A673 (cell line): ENCODE results near the gene CDHR3. TPM values are rescaled to one million over a fixed set of nuclear protein-coding genes. Genes with fewer than 3 reads are reported as not detected.
A peak's percentile ranks its signal among the peaks of the same experiment; 100 is the strongest.

Source experiments
- BruUV-seq: library from RNA; stranded (reverse); fragments of 400-500 nt; replicated peaks from 2 replicates; lab custom pipeline; 2021; lab: Mats Ljungman, UMichigan
- CTCF ChIA-PET: fragments of 300-600 bp; sonication (Branson Sonifier 250); formaldehyde crosslinking; loops from one replicate; lab custom pipeline; 2022; ENCODE audit warnings: antibody characterized with exemption; lab: Charles Lee
- POLR2A ChIA-PET: fragments of 300-600 bp; sonication (Branson Sonifier 250); formaldehyde crosslinking; loops from one replicate; lab custom pipeline; 2022; ENCODE audit warnings: antibody characterized with exemption; ENCODE audit not compliant: low non-redundant PET; lab: Charles Lee
- DNase-seq: peaks from one replicate; pipeline ENCODE4 v3.0.0-alpha.2; 2015; ENCODE audit warnings: low spot score
- H3K27ac ChIP-seq: fragments of 200-600 bp; sonication (generic); 2 replicates; pipeline ENCODE4 v1.5.1; 2016; ENCODE audit warnings: mixed run types, low read depth, mild to moderate bottlenecking, mixed read lengths, antibody characterized with exemption, low read length; ENCODE audit not compliant: poor library complexity, severe bottlenecking
- H3K27me3 ChIP-seq: fragments of 200-600 bp; sonication (generic); replicated peaks from 2 replicates; pipeline ENCODE4 v1.6.1; 2017; ENCODE audit warnings: mixed run types, low read depth, mild to moderate bottlenecking, mixed read lengths, antibody characterized with exemption, low read length; ENCODE audit not compliant: insufficient read depth, poor library complexity
- H3K36me3 ChIP-seq: fragments of 200-600 bp; sonication (generic); 2 replicates; pipeline ENCODE4 v1.6.1; 2016; ENCODE audit warnings: mixed run types, mild to moderate bottlenecking, mixed read lengths, antibody characterized with exemption, low read length; ENCODE audit not compliant: insufficient read depth, poor library complexity, severe bottlenecking
- H3K4me1 ChIP-seq: fragments of 200-600 bp; sonication (generic); 2 replicates; pipeline ENCODE4 v1.6.1; 2017; ENCODE audit warnings: mixed run types, mild to moderate bottlenecking, mixed read lengths, antibody characterized with exemption, low read length; ENCODE audit not compliant: insufficient read depth, poor library complexity, severe bottlenecking
- H3K4me3 ChIP-seq: fragments of 200-600 bp; sonication (generic); 2 replicates; pipeline ENCODE4 v1.5.1; 2016; ENCODE audit warnings: low read depth, mixed run types, mild to moderate bottlenecking, mixed read lengths, low read length; ENCODE audit not compliant: poor library complexity, severe bottlenecking
- H3K9me3 ChIP-seq: fragments of 200-600 bp; sonication (generic); 2 replicates; pipeline ENCODE4 v1.6.1; 2016; ENCODE audit warnings: mixed run types, low read depth, mild to moderate bottlenecking, mixed read lengths, antibody characterized with exemption, low read length; ENCODE audit not compliant: poor library complexity, severe bottlenecking
- CTCF ChIP-seq: fragments of 300-800, 200-600 bp; sonication (generic); conservative IDR thresholded peaks from 2 replicates; pipeline ENCODE4 v1.5.1; 2017; ENCODE audit warnings: low read depth, mild to moderate bottlenecking, antibody characterized with exemption, low read length, moderate library complexity, mixed read lengths
- EZH2 ChIP-seq: fragments of 200-600 bp; sonication (generic); IDR thresholded peaks from 2 replicates; pipeline ENCODE4 v1.6.1; 2017; ENCODE audit warnings: borderline replicate concordance, low read depth, mild to moderate bottlenecking, mixed read lengths, antibody characterized with exemption, low read length; ENCODE audit not compliant: poor library complexity, severe bottlenecking
- intact Hi-C: fragments of 100-400 bp; cut with micrococcal nuclease; formaldehyde crosslinking; loops from one replicate; pipeline ENCODE4 v1.10.0; 2022; ENCODE audit not compliant: unreplicated experiment
- total RNA-seq: library from RNA; stranded (reverse); gene quantifications from 2 replicates; pipeline ENCODE4 v1.2.3, GENCODE V29; 2021

Gene CDHR3
- total RNA-seq, 1 experiment from 2014 or later: 13.9 TPM

- POLR2A ChIA-PET: no interaction called here
These were observed 95.2 kb downstream of the CDHR3 start for GRCh38 chr7:106057962-106058927.

GRCh38 chr7:106058928-106059324, 95.9 kb downstream of the CDHR3 start:
- Histone ChIP-seq H3K4me3 (no peak overlapping the region), H3K36me3 (no peaks in the 10 kb centered on the region), H3K4me1 (peaks cover 33% of the 10 kb centered on the region), H3K27ac (no peak overlapping the region), H3K9me3 (no peaks in the 10 kb centered on the region), H3K27me3 (no peaks in the 10 kb centered on the region)
- intact Hi-C loops: loop anchor here (5.0 kb wide), 1 partner anchor 108 kb away; no protein-coding TSS in a partner anchor
- TF ChIP-seq EZH2: no peak
- no peak for TF ChIP-seq CTCF
- no peak for DNase-seq
- BruUV-seq: no TSS peak
- CTCF ChIA-PET: interaction anchor here (1.2 kb wide), 1 partner anchor 95 kb away, joined by 5 read pairs; no protein-coding TSS in a partner anchor
- POLR2A ChIA-PET: no interaction called here

More at GRCh38 chr7:106057962-106058927, 95.2 kb downstream of the CDHR3 start:
- TF ChIP-seq EZH2: no peak
- no peak for TF ChIP-seq CTCF
- peak; percentile 62 for DNase-seq
- Histone ChIP-seq H3K27ac (no peak overlapping the region), H3K4me3 (no peak overlapping the region), H3K4me1 (peaks cover 27% of the 10 kb centered on the region), H3K9me3 (no peaks in the 10 kb centered on the region), H3K27me3 (no peaks in the 10 kb centered on the region), H3K36me3 (no peaks in the 10 kb centered on the region)
- intact Hi-C loops: loop anchor here (1.0 to 5.0 kb wide), 2 partner anchors 96 to 109 kb away; no protein-coding TSS in a partner anchor
- CTCF ChIA-PET: interaction anchor here (1.2 kb wide), 1 partner anchor 96 kb away, joined by 5 read pairs; no protein-coding TSS in a partner anchor
- no TSS peak for BruUV-seq

- POLR2A ChIA-PET: no interaction called here
These were observed 96.5 kb downstream of the CDHR3 start for GRCh38 chr7:106059556-106059955.

More at GRCh38 chr7:106059556-106059955, 96.5 kb downstream of the CDHR3 start:
- H3K4me1 ChIP-seq: peaks cover 38% of the 10 kb centered on the region
- CTCF ChIA-PET: no interaction called here
- no peak for TF ChIP-seq EZH2
- no peak for TF ChIP-seq CTCF
- no TSS peak for BruUV-seq
- intact Hi-C loops: loop anchor here (5.0 kb wide), 1 partner anchor 108 kb away; no protein-coding TSS in a partner anchor
- no peak overlapping the region for H3K4me3 ChIP-seq
- H3K27me3 ChIP-seq: no peaks in the 10 kb centered on the region
- DNase-seq: no peak
- no peaks in the 10 kb centered on the region for H3K9me3 ChIP-seq
- H3K36me3 ChIP-seq: no peaks in the 10 kb centered on the region
- H3K27ac ChIP-seq: no peak overlapping the region
